Measurements from ENCODE around the gene CCDC7.
"Not testable (repeated sequence)": the region's sequence is repeated elsewhere in the genome, so short reads cannot be mapped to it uniquely, and the experiment has no call there.

CCDC7 gene

GRCh38 chr10:32684291-32684690 lies 238.4 kb downstream of the CCDC7 start:
- H3K4me3 ChIP-seq (ENCODE audit: control insufficient read depth in 1 of 7, extremely low read depth in 1 of 7, insufficient read depth in 4 of 7, low read depth in 2 of 7, low read length in 6 of 7): no peak overlapping the region
- no peaks in the 10 kb centered on the region for H3K36me3 ChIP-seq (ENCODE audit: control insufficient read depth in 4 of 4, insufficient read depth in 4 of 4, low read length in 3 of 4)
- DNase-seq: no peak
- no peak overlapping the region for H3K27ac ChIP-seq (ENCODE audit: insufficient read depth in 1 of 2, low read depth in 1 of 2, low read length in 2 of 2, poor library complexity in 1 of 2, severe bottlenecking in 2 of 2)
- no peaks in the 10 kb centered on the region for H3K27me3 ChIP-seq (replicated peaks in 2 of 5; ENCODE audit: control insufficient read depth in 4 of 5, insufficient read depth in 5 of 5, low read length in 4 of 5)
- WGBS (ENCODE audit: insufficient coverage): 100% methylated on average over 2 of the region's 2 CpGs
- POLR2A ChIA-PET: no interaction called here
- H3K9me3 ChIP-seq (ENCODE audit: control extremely low read depth in 1 of 5, control insufficient read depth in 4 of 5, insufficient read depth in 2 of 5, low read depth in 1 of 5, low read length in 4 of 5): peaks cover 0 to 22% (median 7%) of the 10 kb centered on the region in 5 experiments
- H3K4me1 ChIP-seq (ENCODE audit: control extremely low read depth in 1 of 4, control insufficient read depth in 4 of 4, insufficient read depth in 4 of 4, low read length in 3 of 4): no peaks in the 10 kb centered on the region
- CTCF ChIA-PET: no interaction called here

GRCh38 chr10:32687116-32687515 lies 241.2 kb downstream of the CCDC7 start:
- no peak for DNase-seq
- Histone ChIP-seq H3K4me1 (ENCODE audit: control extremely low read depth in 1 of 4, control insufficient read depth in 4 of 4, insufficient read depth in 4 of 4, low read length in 3 of 4) (no peaks in the 10 kb centered on the region), H3K9me3 (ENCODE audit: control extremely low read depth in 1 of 5, control insufficient read depth in 4 of 5, insufficient read depth in 2 of 5, low read depth in 1 of 5, low read length in 4 of 5) (peaks cover 0 to 12% (median 6%) of the 10 kb centered on the region in 5 experiments), H3K36me3 (ENCODE audit: control insufficient read depth in 4 of 4, insufficient read depth in 4 of 4, low read length in 3 of 4) (peaks cover 0 to 3% (median 0%) of the 10 kb centered on the region in 4 experiments), H3K27me3 (replicated peaks in 2 of 5; ENCODE audit: control insufficient read depth in 4 of 5, insufficient read depth in 5 of 5, low read length in 4 of 5) (no peaks in the 10 kb centered on the region), H3K4me3 (ENCODE audit: control insufficient read depth in 1 of 7, extremely low read depth in 1 of 7, insufficient read depth in 4 of 7, low read depth in 2 of 7, low read length in 6 of 7) (no peak overlapping the region), H3K27ac (ENCODE audit: insufficient read depth in 1 of 2, low read depth in 1 of 2, low read length in 2 of 2, poor library complexity in 1 of 2, severe bottlenecking in 2 of 2) (no peak overlapping the region)
- POLR2A ChIA-PET: no interaction called here
- CTCF ChIA-PET: no interaction called here

DNA sequence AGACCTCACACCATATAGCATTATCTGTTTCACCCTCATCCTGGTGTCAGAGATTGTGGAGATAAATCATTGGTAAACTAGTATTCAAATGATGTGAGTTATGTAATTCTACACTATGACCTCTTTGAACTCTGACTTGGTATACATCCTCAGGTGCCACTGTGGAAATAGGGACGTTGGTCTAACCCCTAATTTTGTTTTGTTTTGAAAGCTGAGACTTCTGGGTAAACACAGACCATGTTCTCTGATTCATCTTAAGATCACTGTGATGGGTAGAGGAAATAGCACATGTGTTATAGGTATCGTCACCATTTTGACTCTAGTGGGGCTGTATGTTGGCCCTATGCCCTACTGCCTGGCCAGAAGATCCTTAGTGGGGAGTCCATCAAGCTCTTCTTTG lies 241.6 kb downstream of the CCDC7 start:
- 100% methylated on average over 1 of the region's 2 CpGs for WGBS (ENCODE audit: insufficient coverage)
- POLR2A ChIA-PET: no interaction called here
- Histone ChIP-seq H3K9me3 (ENCODE audit: control extremely low read depth in 1 of 5, control insufficient read depth in 4 of 5, insufficient read depth in 2 of 5, low read depth in 1 of 5, low read length in 4 of 5) (peaks cover 0 to 10% (median 6%) of the 10 kb centered on the region in 5 experiments), H3K4me3 (ENCODE audit: control insufficient read depth in 1 of 7, extremely low read depth in 1 of 7, insufficient read depth in 4 of 7, low read depth in 2 of 7, low read length in 6 of 7) (no peak overlapping the region), H3K36me3 (ENCODE audit: control insufficient read depth in 4 of 4, insufficient read depth in 4 of 4, low read length in 3 of 4) (peaks cover 0 to 3% (median 0%) of the 10 kb centered on the region in 4 experiments), H3K27me3 (replicated peaks in 2 of 5; ENCODE audit: control insufficient read depth in 4 of 5, insufficient read depth in 5 of 5, low read length in 4 of 5) (no peaks in the 10 kb centered on the region), H3K4me1 (ENCODE audit: control extremely low read depth in 1 of 4, control insufficient read depth in 4 of 4, insufficient read depth in 4 of 4, low read length in 3 of 4) (no peaks in the 10 kb centered on the region), H3K27ac (ENCODE audit: insufficient read depth in 1 of 2, low read depth in 1 of 2, low read length in 2 of 2, poor library complexity in 1 of 2, severe bottlenecking in 2 of 2) (no peak overlapping the region)
- CTCF ChIA-PET: no interaction called here
- no peak for DNase-seq

GRCh38 chr10:32692174-32692573 lies 246.2 kb downstream of the CCDC7 start:
- POLR2A ChIA-PET: no interaction called here
- DNase-seq: no peak
- whole genome bisulfite sequencing (ENCODE audit: insufficient coverage): no CpG with 5 or more reads among the region's 1 CpG

GRCh38 chr10:32693441-32693979 lies 247.6 kb downstream of the CCDC7 start:
- Histone ChIP-seq H3K27me3 (replicated peaks in 2 of 5; ENCODE audit: control insufficient read depth in 4 of 5, insufficient read depth in 5 of 5, low read length in 4 of 5) (no peaks in the 10 kb centered on the region), H3K4me3 (ENCODE audit: control insufficient read depth in 1 of 7, extremely low read depth in 1 of 7, insufficient read depth in 4 of 7, low read depth in 2 of 7, low read length in 6 of 7) (no peak overlapping the region), H3K4me1 (ENCODE audit: control extremely low read depth in 1 of 4, control insufficient read depth in 4 of 4, insufficient read depth in 4 of 4, low read length in 3 of 4) (no peaks in the 10 kb centered on the region), H3K9me3 (ENCODE audit: control extremely low read depth in 1 of 5, control insufficient read depth in 4 of 5, insufficient read depth in 2 of 5, low read depth in 1 of 5, low read length in 4 of 5) (peaks cover 0 to 23% (median 8%) of the 10 kb centered on the region in 5 experiments), H3K36me3 (ENCODE audit: control insufficient read depth in 4 of 4, insufficient read depth in 4 of 4, low read length in 3 of 4) (peaks cover 0 to 5% (median 0%) of the 10 kb centered on the region in 4 experiments), H3K27ac (ENCODE audit: insufficient read depth in 1 of 2, low read depth in 1 of 2, low read length in 2 of 2, poor library complexity in 1 of 2, severe bottlenecking in 2 of 2) (no peak overlapping the region)
- no peak for DNase-seq
- no CpG with 5 or more reads among the region's 4 CpGs for WGBS (ENCODE audit: insufficient coverage)
- ChIA-PET CTCF (no interaction called here), POLR2A (no interaction called here)

More at GRCh38 chr10:32692174-32692573, 246.2 kb downstream of the CCDC7 start:
- Histone ChIP-seq H3K27ac (ENCODE audit: insufficient read depth in 1 of 2, low read depth in 1 of 2, low read length in 2 of 2, poor library complexity in 1 of 2, severe bottlenecking in 2 of 2) (no peak overlapping the region), H3K4me3 (ENCODE audit: control insufficient read depth in 1 of 7, extremely low read depth in 1 of 7, insufficient read depth in 4 of 7, low read depth in 2 of 7, low read length in 6 of 7) (no peak overlapping the region), H3K4me1 (ENCODE audit: control extremely low read depth in 1 of 4, control insufficient read depth in 4 of 4, insufficient read depth in 4 of 4, low read length in 3 of 4) (no peaks in the 10 kb centered on the region), H3K36me3 (ENCODE audit: control insufficient read depth in 4 of 4, insufficient read depth in 4 of 4, low read length in 3 of 4) (peaks cover 0 to 5% (median 0%) of the 10 kb centered on the region in 4 experiments), H3K9me3 (ENCODE audit: control extremely low read depth in 1 of 5, control insufficient read depth in 4 of 5, insufficient read depth in 2 of 5, low read depth in 1 of 5, low read length in 4 of 5) (peaks cover 0 to 17% (median 2%) of the 10 kb centered on the region in 5 experiments), H3K27me3 (replicated peaks in 2 of 5; ENCODE audit: control insufficient read depth in 4 of 5, insufficient read depth in 5 of 5, low read length in 4 of 5) (no peaks in the 10 kb centered on the region)
- CTCF ChIA-PET: no interaction called here

DNA sequence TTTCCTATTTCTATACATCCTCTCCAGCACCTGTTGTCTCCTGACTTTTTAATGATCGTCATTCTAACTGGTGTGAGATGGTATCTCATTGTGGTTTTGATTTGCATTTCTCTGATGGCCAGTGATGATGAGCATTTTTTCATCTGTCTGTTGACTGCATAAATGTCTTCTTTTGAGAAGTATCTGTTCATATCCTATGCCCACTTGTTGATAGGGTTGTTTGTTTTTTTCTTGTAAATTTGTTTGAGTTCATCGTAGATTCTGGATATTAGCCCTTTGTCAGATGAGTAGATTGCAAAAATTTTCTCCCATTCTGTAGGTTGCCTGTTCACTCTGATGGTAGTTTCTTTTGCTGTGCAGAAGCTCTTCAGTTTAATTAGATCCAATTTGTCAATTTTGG lies 253.7 kb downstream of the CCDC7 start:
- H3K36me3 ChIP-seq (ENCODE audit: control insufficient read depth in 4 of 4, insufficient read depth in 4 of 4, low read length in 3 of 4); H3K27ac ChIP-seq (ENCODE audit: insufficient read depth in 1 of 2, low read depth in 1 of 2, low read length in 2 of 2, poor library complexity in 1 of 2, severe bottlenecking in 2 of 2); CTCF ChIA-PET; POLR2A ChIA-PET; DNase-seq; H3K4me1 ChIP-seq (ENCODE audit: control extremely low read depth in 1 of 4, control insufficient read depth in 4 of 4, insufficient read depth in 4 of 4, low read length in 3 of 4); H3K4me3 ChIP-seq (ENCODE audit: control insufficient read depth in 1 of 7, extremely low read depth in 1 of 7, insufficient read depth in 4 of 7, low read depth in 2 of 7, low read length in 6 of 7); H3K27me3 ChIP-seq (replicated peaks in 2 of 5; ENCODE audit: control insufficient read depth in 4 of 5, insufficient read depth in 5 of 5, low read length in 4 of 5): not testable (repeated sequence)
- peaks cover 0 to 27% (median 13%) of the 10 kb centered on the region in 5 experiments for H3K9me3 ChIP-seq (ENCODE audit: control extremely low read depth in 1 of 5, control insufficient read depth in 4 of 5, insufficient read depth in 2 of 5, low read depth in 1 of 5, low read length in 4 of 5)
- WGBS (ENCODE audit: insufficient coverage): no CpG with 5 or more reads among the region's 2 CpGs

DNA sequence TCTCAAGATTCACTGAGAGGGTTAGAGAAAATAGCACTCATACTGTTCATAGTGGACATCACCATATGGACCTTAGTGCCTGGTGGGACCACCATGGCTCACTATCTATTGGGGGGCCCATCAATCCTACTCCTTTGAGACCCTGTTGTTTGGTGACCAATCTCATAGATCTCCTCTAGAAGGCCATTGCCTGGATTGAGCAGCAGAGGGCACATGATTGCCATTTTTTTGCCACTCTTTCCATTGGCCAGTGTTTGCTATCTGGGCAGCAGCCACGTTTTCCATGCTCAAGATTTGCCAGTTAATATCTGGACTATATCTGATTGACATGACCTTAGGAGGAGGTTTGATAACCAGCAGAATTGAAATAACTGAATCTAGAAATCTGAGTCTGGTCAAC lies 267.6 kb downstream of the CCDC7 start:
- Histone ChIP-seq H3K27me3 (replicated peaks in 2 of 5; ENCODE audit: control insufficient read depth in 4 of 5, insufficient read depth in 5 of 5, low read length in 4 of 5) (no peaks in the 10 kb centered on the region), H3K9me3 (ENCODE audit: control extremely low read depth in 1 of 5, control insufficient read depth in 4 of 5, insufficient read depth in 2 of 5, low read depth in 1 of 5, low read length in 4 of 5) (peaks cover 1 to 26% (median 3%) of the 10 kb centered on the region in 5 experiments), H3K4me3 (ENCODE audit: control insufficient read depth in 1 of 7, extremely low read depth in 1 of 7, insufficient read depth in 4 of 7, low read depth in 2 of 7, low read length in 6 of 7) (no peak overlapping the region), H3K36me3 (ENCODE audit: control insufficient read depth in 4 of 4, insufficient read depth in 4 of 4, low read length in 3 of 4) (no peaks in the 10 kb centered on the region), H3K27ac (ENCODE audit: insufficient read depth in 1 of 2, low read depth in 1 of 2, low read length in 2 of 2, poor library complexity in 1 of 2, severe bottlenecking in 2 of 2) (no peak overlapping the region), H3K4me1 (ENCODE audit: control extremely low read depth in 1 of 4, control insufficient read depth in 4 of 4, insufficient read depth in 4 of 4, low read length in 3 of 4) (no peaks in the 10 kb centered on the region)
- ChIA-PET POLR2A (no interaction called here), CTCF (no interaction called here)
- no peak for DNase-seq
- 100% methylated on average over 1 of the region's 1 CpG for WGBS (ENCODE audit: insufficient coverage)
